Pancreas (tissue), 10 donors: Measurements from ENCODE around the gene FAM111A. TPM values are rescaled to one million over a fixed set of nuclear protein-coding genes. Genes with fewer than 3 reads are reported as not detected.
"Not testable (repeated sequence)": the region's sequence is repeated elsewhere in the genome, so short reads cannot be mapped to it uniquely, and the experiment has no call there.

Experiments
- ATAC-seq, 4 donors: fragments of 200-7000 bp; cut with Tn5 transposase; one replicate each; pipeline versions ENCODE4 v1.8.0 to v1.9.1; 2020; ENCODE audit warnings: mild to moderate bottlenecking in 4 of 4, moderate library complexity in 4 of 4
- DNase-seq, 6 donors: peaks; one replicate each; pipeline ENCODE4 v3.0.0-alpha.2; 2020
- FAIRE-seq: peaks from 2 replicates; lab custom pipeline; 2012; peaks lifted over from hg19 to GRCh38; lab: Jason Lieb, UNC
- H3K27ac ChIP-seq, 4 donors: fragments of 200-600 bp; sonication (generic); 1 replicate in 3 of 4; 2 replicates in 1 of 4; pipeline versions ENCODE4 v1.5.0 to v1.8.0; 2020
- H3K27me3 ChIP-seq, 4 donors: fragments of 200-600 bp; one replicate each; pipeline ENCODE4 v1.8.0; 2021
- H3K36me3 ChIP-seq, 3 donors: fragments of 200-600 bp; sonication (generic) in 1 of 3; one replicate each; pipeline versions ENCODE4 v1.5.0 to v1.8.0; 2020 to 2021
- H3K4me1 ChIP-seq, 3 donors: fragments of 200-600 bp; one replicate each; pipeline ENCODE4 v1.8.0; 2021
- H3K4me3 ChIP-seq, 4 donors: fragments of 200-600 bp; sonication (generic) in 2 of 4; one replicate each; pipeline versions ENCODE4 v1.5.0 to v1.8.0; 2020 to 2021
- H3K9me3 ChIP-seq, 4 donors: fragments of 200-600 bp; one replicate each; pipeline ENCODE4 v1.8.0; 2021
- whole genome bisulfite sequencing, 2 donors: extraction: QIAGEN DNeasy Blood & Tissue Kit; methylation state at CpG; one replicate each; pipeline ENCODE4 v1.1.7; 2013; 5-methylcytosine and 5-hydroxymethylcytosine counted together
- intact Hi-C, 3 donors: fragments of 100-400 bp; cut with DNase I; formaldehyde crosslinking; loops; one replicate each; pipeline versions ENCODE4 v1.11.1 to v1.14.2; 2022
- polyA plus RNA-seq, 2 donors: library from polyadenylated mRNA; stranded (reverse); fragments of 200-250 nt; gene quantifications; one replicate each; pipeline ENCODE4 v1.2.3, GENCODE V29; 2013
- total RNA-seq, 6 donors: library from RNA; stranded (reverse); fragmentation: NEBNext Ultra II Directional in 4 of 6; extraction: Animal tissue kit (Norgen Biotek cat#: 25700) in 4 of 6; gene quantifications; one replicate each; pipeline versions ENCODE4 v1.2.1 to v1.2.4, GENCODE V29; 2021 to 2023
- TF ChIP-seq, protein P1 (sequence below), 4 donors: fragments of 200-600 bp; sonication (generic) in 3 of 4; IDR thresholded peaks; one replicate each; pipeline versions ENCODE4 v1.5.0 to v1.8.0; 2021; ENCODE audit warnings: antibody characterized with exemption in 4 of 4
- donor health status: healthy with polysubstance abuse.
- donor health status: DM: no; HTN: no; CAD: no; lungs with moderate emphysema.
- donor health status: DM: no; HTN: no; CAD: no.
- donor health status: control.
- donor health status: control.
- donor health status: Bipolar disorder and iron deficiency.
- donor health status: DM: yes; HTN: yes; CAD: no.
- donor health status: DM: no; HTN: no; CAD: no.
- donor health status: DM: no; HTN: no; CAD: no.
- donor health status: DM: yes; HTN: yes; CAD: no.

The FAM111A gene, protein sequence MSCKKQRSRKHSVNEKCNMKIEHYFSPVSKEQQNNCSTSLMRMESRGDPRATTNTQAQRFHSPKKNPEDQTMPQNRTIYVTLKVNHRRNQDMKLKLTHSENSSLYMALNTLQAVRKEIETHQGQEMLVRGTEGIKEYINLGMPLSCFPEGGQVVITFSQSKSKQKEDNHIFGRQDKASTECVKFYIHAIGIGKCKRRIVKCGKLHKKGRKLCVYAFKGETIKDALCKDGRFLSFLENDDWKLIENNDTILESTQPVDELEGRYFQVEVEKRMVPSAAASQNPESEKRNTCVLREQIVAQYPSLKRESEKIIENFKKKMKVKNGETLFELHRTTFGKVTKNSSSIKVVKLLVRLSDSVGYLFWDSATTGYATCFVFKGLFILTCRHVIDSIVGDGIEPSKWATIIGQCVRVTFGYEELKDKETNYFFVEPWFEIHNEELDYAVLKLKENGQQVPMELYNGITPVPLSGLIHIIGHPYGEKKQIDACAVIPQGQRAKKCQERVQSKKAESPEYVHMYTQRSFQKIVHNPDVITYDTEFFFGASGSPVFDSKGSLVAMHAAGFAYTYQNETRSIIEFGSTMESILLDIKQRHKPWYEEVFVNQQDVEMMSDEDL
- total RNA-seq (10 to 100 TPM in 2 of 6 donors, 1 to 10 TPM in 4; 3.9 to 25.1 (median 8.1) TPM), polyA plus RNA-seq (10 to 100 TPM; 19.7 to 25.1 TPM)

DNA sequence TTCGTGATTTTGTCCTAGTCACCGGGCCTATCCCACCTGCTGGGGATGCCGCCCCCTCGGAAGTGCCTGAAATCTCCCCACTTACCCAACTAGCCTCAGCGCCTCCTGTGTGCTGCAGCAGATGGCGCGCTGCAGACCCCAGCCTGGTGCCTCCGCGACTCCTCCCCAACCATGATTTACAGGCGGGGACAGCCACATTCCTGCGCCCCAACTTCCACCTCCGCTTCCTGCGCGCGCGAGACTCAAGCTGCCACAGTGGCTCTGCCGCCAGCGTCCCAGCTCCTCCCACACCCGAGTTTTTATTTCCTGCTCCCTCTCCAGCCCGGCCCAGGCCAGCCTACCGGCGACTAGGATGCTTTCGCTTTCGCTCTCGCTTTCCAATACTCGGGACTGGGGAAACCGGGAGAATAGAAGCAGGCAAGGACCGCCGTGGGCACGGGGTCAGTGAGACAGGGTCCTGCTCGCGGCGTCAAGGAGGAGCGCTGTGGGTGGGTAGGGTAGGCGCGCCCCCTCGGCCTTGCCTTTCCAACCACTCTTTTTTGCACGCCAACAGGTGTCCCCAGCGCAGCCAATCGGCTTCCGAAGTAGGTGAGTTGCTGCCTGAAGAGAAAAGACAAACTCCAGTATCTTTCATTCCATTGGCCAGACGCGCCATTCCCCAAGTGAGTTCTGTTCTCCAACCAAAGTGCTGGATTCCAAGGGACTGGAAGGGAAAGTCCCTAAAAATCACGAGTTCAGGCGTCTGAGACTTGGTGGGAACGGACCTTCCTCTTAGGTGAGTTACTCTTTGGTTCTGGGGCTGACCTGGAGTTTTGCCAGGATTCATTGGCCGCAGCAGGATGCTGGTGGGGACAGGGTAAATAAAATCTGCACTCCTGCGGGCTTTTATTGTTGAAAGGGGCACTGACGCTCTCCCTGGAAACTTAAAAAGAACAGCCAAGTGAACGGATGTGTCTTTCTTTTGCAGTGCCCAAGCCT, at the start of gene FAM111A:
FAM111A (plus strand) TSS at position 327 of the 978 bp plus-strand sequence. CDS start 6,017 bp downstream, outside the sequence.
- WGBS, 2 donors: 0% methylated on average over 50 of the region's 50 CpGs
- intact Hi-C loops: no loop called here
- no peak for FAIRE-seq

DNA sequence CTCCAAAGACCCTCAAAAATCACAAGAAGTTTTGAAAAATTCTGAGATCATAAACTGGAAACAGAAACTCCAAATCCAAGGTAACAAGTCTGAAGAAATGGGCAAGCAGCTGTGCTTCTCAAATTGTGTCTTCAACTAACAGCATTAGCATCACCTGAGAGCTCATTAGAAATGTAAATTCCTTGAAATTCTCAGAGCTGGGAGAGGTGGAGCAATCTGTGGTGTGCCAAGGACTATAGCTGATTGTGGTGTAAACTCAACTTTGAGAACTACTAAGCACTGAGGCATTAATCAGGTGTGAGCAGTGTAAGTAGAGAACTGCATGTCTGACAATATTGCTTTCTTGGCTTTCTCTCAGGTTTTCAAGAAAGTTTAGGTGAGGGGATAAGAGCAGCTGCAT, 49.1 kb upstream of the FAM111A start:
- H3K9me3 ChIP-seq, ATAC-seq, H3K4me3 ChIP-seq, intact Hi-C loops, DNase-seq, FAIRE-seq, H3K36me3 ChIP-seq, H3K4me1 ChIP-seq, H3K27ac ChIP-seq, H3K27me3 ChIP-seq: not testable (repeated sequence)

More for the DNA sequence above, at the start of gene FAM111A:
- Histone ChIP-seq H3K4me3 (peak within 1 kb of the TSS; percentile 40 to 80 (median 68)), H3K9me3 (no peaks in the 10 kb centered on the region), H3K36me3 (no peaks in the 10 kb centered on the region), H3K27ac (peak within 1 kb of the TSS; percentile 84 to 94 (median 88)), H3K27me3 (no peaks in the 10 kb centered on the region), H3K4me1 (peaks cover 0 to 14% (median 8%) of the 10 kb centered on the region in 3 donors)
- ATAC-seq (peak; percentile 91 to 94 (median 92)), DNase-seq (peak; percentile 82 to 92 (median 88))
- TF ChIP-seq, protein P1, sequence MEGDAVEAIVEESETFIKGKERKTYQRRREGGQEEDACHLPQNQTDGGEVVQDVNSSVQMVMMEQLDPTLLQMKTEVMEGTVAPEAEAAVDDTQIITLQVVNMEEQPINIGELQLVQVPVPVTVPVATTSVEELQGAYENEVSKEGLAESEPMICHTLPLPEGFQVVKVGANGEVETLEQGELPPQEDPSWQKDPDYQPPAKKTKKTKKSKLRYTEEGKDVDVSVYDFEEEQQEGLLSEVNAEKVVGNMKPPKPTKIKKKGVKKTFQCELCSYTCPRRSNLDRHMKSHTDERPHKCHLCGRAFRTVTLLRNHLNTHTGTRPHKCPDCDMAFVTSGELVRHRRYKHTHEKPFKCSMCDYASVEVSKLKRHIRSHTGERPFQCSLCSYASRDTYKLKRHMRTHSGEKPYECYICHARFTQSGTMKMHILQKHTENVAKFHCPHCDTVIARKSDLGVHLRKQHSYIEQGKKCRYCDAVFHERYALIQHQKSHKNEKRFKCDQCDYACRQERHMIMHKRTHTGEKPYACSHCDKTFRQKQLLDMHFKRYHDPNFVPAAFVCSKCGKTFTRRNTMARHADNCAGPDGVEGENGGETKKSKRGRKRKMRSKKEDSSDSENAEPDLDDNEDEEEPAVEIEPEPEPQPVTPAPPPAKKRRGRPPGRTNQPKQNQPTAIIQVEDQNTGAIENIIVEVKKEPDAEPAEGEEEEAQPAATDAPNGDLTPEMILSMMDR (IDR thresholded peaks at IDR 0.05): no peak

DNA sequence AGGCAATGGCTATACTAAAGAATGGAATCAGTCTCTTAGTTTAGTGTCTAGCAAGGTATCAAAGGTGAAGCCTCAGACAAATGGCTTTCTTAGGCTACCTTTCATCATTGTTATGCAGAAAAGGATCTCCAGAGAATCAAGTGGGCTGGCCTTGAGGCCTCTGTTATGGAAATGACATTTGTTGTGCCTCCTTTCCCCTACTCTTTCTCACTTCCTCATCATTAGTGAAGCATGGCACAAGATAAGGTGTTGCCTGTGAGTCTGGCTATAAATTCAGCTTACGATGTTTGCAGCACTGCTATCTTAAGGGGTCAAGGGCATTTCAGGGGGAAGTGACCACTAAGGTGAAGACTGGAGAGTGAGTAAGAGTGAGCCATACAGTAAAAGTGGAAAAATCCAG, 47.4 kb upstream of the FAM111A start:
- intact Hi-C loops, H3K27ac ChIP-seq, H3K27me3 ChIP-seq, H3K9me3 ChIP-seq, DNase-seq, ATAC-seq, H3K36me3 ChIP-seq, FAIRE-seq, H3K4me1 ChIP-seq, H3K4me3 ChIP-seq: not testable (repeated sequence)
- WGBS, 2 donors: 38 to 41% methylated on average over 1 of the region's 1 CpG

DNA sequence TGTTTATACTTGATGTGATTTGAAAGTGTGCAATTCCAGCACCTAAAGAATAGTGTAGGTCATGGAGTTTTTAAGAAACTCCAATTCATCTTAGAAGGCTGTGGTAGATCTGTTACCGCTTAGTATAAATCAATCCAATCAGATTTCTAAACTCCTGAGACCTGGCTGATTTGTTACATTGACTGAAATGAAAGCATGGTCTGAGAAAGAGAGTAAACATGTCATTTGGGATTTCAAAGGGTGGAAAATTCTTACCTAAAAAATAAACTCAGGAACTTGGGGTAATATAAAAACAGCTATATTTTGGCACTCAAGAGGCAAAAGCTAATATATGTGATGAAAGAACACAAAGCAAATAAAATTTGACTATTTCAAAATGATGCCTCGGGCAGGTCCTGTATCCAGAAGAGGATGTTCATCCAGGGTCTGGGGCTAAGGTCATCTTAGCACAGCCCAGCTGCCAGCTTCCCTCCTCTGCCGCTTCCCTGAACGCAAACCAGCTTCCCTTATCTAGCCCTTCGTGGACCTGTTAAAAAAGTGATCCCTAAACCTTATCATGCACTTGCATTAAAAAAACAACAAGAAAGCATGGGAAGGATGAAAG, 46.6 kb upstream of the FAM111A start:
- WGBS, 2 donors: 56 to 58% methylated on average over 5 of the region's 5 CpGs
- intact Hi-C loops, H3K4me1 ChIP-seq, H3K27ac ChIP-seq, DNase-seq, H3K4me3 ChIP-seq, H3K27me3 ChIP-seq, FAIRE-seq, ATAC-seq, H3K36me3 ChIP-seq, H3K9me3 ChIP-seq: not testable (repeated sequence)

DNA sequence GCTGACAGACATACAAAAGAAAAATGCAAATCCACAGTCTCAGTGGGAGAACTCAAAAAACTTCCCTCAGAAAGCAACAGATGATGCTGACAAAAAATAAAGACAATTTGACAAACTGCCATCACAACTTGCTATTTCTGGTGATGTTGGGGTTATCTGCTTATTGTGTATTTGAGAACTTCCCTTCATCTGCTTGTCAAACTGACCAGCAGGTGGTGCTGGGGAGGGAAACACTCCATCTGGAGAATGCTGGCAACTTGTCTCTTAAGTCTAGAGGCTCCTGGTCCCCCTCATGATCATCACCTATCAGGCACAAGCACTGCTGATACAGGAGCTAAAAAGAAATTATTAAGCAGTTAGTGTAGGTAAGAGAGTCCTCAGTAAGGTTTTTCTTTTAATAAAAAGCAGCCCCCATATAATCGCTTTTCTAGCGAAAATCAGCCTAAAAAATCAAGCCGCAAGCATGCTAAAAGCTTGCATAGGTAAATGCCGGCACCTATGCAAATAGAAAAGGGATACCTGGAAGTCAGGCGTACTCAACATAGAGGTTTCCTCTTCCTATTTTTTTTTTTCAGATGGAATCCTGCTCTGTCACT, 45.4 kb upstream of the FAM111A start:
- DNase-seq (peak in 5 of 6 donors; percentile 27 to 63 (median 44)), ATAC-seq (peak in 3 of 4 donors; percentile 72 to 83 (median 78)), FAIRE-seq (no peak)
- Histone ChIP-seq H3K36me3 (no peaks in the 10 kb centered on the region), H3K4me1 (no peaks in the 10 kb centered on the region), H3K9me3 (no peaks in the 10 kb centered on the region), H3K27ac (no peak overlapping the region), H3K4me3 (no peak overlapping the region), H3K27me3 (peaks cover 0 to 3% (median 0%) of the 10 kb centered on the region in 4 donors)
- WGBS, 2 donors: 72 to 74% methylated on average over 5 of the region's 5 CpGs
- intact Hi-C loops: no loop called here
- TF ChIP-seq, protein P1 (IDR thresholded peaks at IDR 0.05): peak; percentile 43 to 63 (median 52)

DNA sequence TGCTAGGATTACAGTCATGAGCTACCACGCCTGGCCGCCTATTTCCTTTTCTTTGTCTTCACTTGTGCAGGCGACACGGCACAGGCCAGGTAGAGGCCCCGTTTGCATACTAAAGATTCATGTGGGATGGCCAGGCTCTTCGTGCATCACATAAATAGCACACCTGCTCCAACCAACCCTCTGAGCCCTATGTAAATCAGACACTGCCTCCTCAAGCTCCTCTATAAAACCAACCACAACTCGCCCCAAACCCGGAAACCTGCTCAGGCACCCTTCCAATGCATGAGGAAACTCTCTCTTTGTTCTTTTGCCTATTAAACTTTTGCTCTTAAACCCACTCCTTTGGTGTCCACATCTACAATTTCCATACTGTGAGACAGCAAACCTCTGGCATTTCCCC, 44.7 kb upstream of the FAM111A start:
- intact Hi-C loops, H3K36me3 ChIP-seq, H3K9me3 ChIP-seq, H3K4me3 ChIP-seq, H3K27ac ChIP-seq, FAIRE-seq, DNase-seq, H3K27me3 ChIP-seq, ATAC-seq, H3K4me1 ChIP-seq: not testable (repeated sequence)
- 63 to 71% methylated on average over 8 of the region's 8 CpGs for WGBS, 2 donors
